GM12801 (cell line): ENCODE data around the gene VPS26C.

Source experiments
- CTCF ChIP-seq: IDR thresholded peaks from one replicate; pipeline ENCODE4 v1.5.1; 2011; ENCODE audit warnings: control low read depth; ENCODE audit not compliant: insufficient read length; ENCODE audit errors: extremely low read depth

VPS26C gene

GRCh38 chr21:37202221-37203110 lies 64.7 kb downstream of the VPS26C start:
- no peak for TF ChIP-seq CTCF

GRCh38 chr21:37200641-37201480 lies 66.3 kb downstream of the VPS26C start:
- no peak for TF ChIP-seq CTCF

- TF ChIP-seq CTCF, result no peak
Measured at GRCh38 chr21:37199057-37199924, 67.8 kb downstream of the VPS26C start.

GRCh38 chr21:37197746-37198145 lies 69.4 kb downstream of the VPS26C start:
- no peak for TF ChIP-seq CTCF

- no peak for TF ChIP-seq CTCF
Measured at GRCh38 chr21:37196847-37197246, 70.3 kb downstream of the VPS26C start.

GRCh38 chr21:37195610-37196009 lies 71.5 kb downstream of the VPS26C start:
- no peak for TF ChIP-seq CTCF

- TF ChIP-seq CTCF, result no peak
Measured at GRCh38 chr21:37195059-37195458, 72.1 kb downstream of the VPS26C start.
